Neural progenitor cell (in vitro differentiated cells): ENCODE measurements around the gene SLC22A23. TPM values are rescaled to one million over a fixed set of nuclear protein-coding genes. Genes with fewer than 3 reads are reported as not detected.

Experiments
- DNase-seq: peaks from one replicate; pipeline ENCODE4 v3.0.0-alpha.2; 2016; ENCODE audit warnings: low spot score
- H2AFZ ChIP-seq: fragments of 200-600 bp; sonication (generic); replicated peaks from 2 replicates; pipeline ENCODE4 v1.6.1; 2016; ENCODE audit warnings: antibody characterized with exemption
- H3F3A ChIP-seq: fragments of 200-600 bp; sonication (generic); 2 replicates; pipeline ENCODE4 v1.6.1; 2016; ENCODE audit warnings: antibody characterized with exemption, low read depth
- H3K27ac ChIP-seq: fragments of 200-600 bp; sonication (generic); 2 replicates; pipeline ENCODE4 v1.5.1; 2016; ENCODE audit warnings: mild to moderate bottlenecking
- H3K27me3 ChIP-seq: fragments of 200-600 bp; sonication (generic); 2 replicates; pipeline ENCODE4 v1.6.1; 2016; ENCODE audit warnings: mild to moderate bottlenecking, moderate library complexity
- H3K36me3 ChIP-seq: fragments of 200-600 bp; sonication (generic); 2 replicates; pipeline ENCODE4 v1.5.1; 2016
- H3K4me1 ChIP-seq: fragments of 200-600 bp; sonication (generic); 2 replicates; pipeline ENCODE4 v1.6.1; 2016; ENCODE audit warnings: mixed run types
- H3K4me2 ChIP-seq: fragments of 200-600 bp; sonication (generic); 2 replicates; pipeline ENCODE4 v1.6.1; 2016
- H3K4me3 ChIP-seq: fragments of 200-600 bp; sonication (generic); 2 replicates; pipeline ENCODE4 v1.5.1; 2016
- H3K79me2 ChIP-seq: fragments of 200-600 bp; sonication (generic); 2 replicates; pipeline ENCODE4 v1.6.1; 2016; ENCODE audit warnings: low read depth
- H3K9ac ChIP-seq: fragments of 200-600 bp; sonication (generic); 2 replicates; pipeline ENCODE4 v1.6.1; 2016
- H3K9me3 ChIP-seq: fragments of 200-600 bp; sonication (generic); 2 replicates; pipeline ENCODE4 v1.5.1; 2016; ENCODE audit warnings: low read depth
- H4K20me1 ChIP-seq: fragments of 200-600 bp; sonication (generic); 2 replicates; pipeline ENCODE4 v1.6.1; 2016; ENCODE audit warnings: low read depth
- H3K27ac Mint-ChIP-seq: 3 replicates; pipeline ENCODE4 v1.8.0; 2021; ENCODE audit warnings: mixed read lengths
- H3K27me3 Mint-ChIP-seq: 2 replicates; pipeline ENCODE4 v1.8.0; 2022; ENCODE audit warnings: low read depth, mild to moderate bottlenecking, inconsistent platforms, moderate library complexity, mixed read lengths; ENCODE audit not compliant: insufficient read depth
- H3K36me3 Mint-ChIP-seq: 3 replicates; pipeline ENCODE4 v1.8.0; 2021; ENCODE audit warnings: mixed read lengths
- H3K4me1 Mint-ChIP-seq: 3 replicates; pipeline ENCODE4 v1.8.0; 2021; ENCODE audit warnings: mixed read lengths
- H3K4me3 Mint-ChIP-seq: 3 replicates; pipeline ENCODE4 v1.8.0; 2021; ENCODE audit warnings: mild to moderate bottlenecking, moderate library complexity, mixed read lengths
- H3K9me3 Mint-ChIP-seq: 3 replicates; pipeline ENCODE4 v1.8.0; 2020; ENCODE audit warnings: mixed read lengths
- EZH2 ChIP-seq: fragments of 200-600 bp; sonication (generic); IDR thresholded peaks from 2 replicates; pipeline ENCODE4 v1.6.1; 2017; ENCODE audit warnings: antibody characterized with exemption, mild to moderate bottlenecking, moderate library complexity
- EZH2phosphoT487 ChIP-seq: fragments of 200-600 bp; sonication (generic); IDR thresholded peaks from 2 replicates; pipeline ENCODE4 v1.6.1; 2017; ENCODE audit warnings: antibody characterized with exemption
- total RNA-seq: library from RNA; depleted of rRNA; stranded (reverse); fragments of >200 nt; gene quantifications from 2 replicates; pipeline ENCODE4 v1.2.3, GENCODE V29; 2015; ENCODE audit warnings: low replicate concordance
- TF ChIP-seq, protein P1 (sequence below): fragments of 200-600 bp; sonication (generic); IDR thresholded peaks from 2 replicates; pipeline ENCODE4 v1.5.1; 2017; ENCODE audit warnings: antibody characterized with exemption, mild to moderate bottlenecking

SLC22A23 gene
- total RNA-seq, 1 donor from 2014 or later = 0.99 TPM

DNA sequence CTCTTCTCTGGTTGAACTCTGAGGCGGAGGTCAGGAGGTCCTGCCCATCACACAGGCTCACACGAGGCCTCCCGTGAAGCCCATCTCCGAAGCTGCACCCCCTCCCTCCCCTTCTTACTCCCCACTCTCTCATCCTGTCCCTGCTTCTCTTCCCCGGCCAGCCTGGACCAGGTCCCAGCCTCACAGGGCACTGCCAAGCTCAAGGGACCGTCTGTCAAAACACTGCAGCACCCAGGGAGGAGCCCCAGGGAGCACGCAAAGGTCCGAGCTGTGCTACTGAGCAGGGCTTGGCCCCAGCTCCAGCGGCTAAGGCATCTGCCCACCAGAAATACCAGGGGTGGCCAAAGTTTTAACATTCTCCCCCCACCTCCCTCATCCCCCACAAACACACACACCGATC, 128.1 kb downstream of the SLC22A23 start:
- Mint-ChIP-seq H3K4me1 (peaks cover 97% of the 10 kb centered on the region), H3K27ac (peak overlapping the region; percentile 39), H3K36me3 (peaks cover 16% of the 10 kb centered on the region), H3K27me3 (no peaks in the 10 kb centered on the region), H3K4me3 (no peak overlapping the region), H3K9me3 (no peaks in the 10 kb centered on the region)
- Histone ChIP-seq H3K79me2 (no peaks in the 10 kb centered on the region), H2AFZ (no peak overlapping the region), H3K9me3 (no peaks in the 10 kb centered on the region), H3K27ac (no peak overlapping the region), H3K4me2 (no peak overlapping the region), H3K9ac (no peak overlapping the region), H3F3A (no peaks in the 10 kb centered on the region), H4K20me1 (no peaks in the 10 kb centered on the region), H3K27me3 (no peaks in the 10 kb centered on the region), H3K36me3 (no peaks in the 10 kb centered on the region), H3K4me1 (peaks cover 20% of the 10 kb centered on the region), H3K4me3 (no peak overlapping the region)
- no peak for DNase-seq
- TF ChIP-seq EZH2phosphoT487 (no peak), EZH2 (no peak)
- TF ChIP-seq, protein P1, sequence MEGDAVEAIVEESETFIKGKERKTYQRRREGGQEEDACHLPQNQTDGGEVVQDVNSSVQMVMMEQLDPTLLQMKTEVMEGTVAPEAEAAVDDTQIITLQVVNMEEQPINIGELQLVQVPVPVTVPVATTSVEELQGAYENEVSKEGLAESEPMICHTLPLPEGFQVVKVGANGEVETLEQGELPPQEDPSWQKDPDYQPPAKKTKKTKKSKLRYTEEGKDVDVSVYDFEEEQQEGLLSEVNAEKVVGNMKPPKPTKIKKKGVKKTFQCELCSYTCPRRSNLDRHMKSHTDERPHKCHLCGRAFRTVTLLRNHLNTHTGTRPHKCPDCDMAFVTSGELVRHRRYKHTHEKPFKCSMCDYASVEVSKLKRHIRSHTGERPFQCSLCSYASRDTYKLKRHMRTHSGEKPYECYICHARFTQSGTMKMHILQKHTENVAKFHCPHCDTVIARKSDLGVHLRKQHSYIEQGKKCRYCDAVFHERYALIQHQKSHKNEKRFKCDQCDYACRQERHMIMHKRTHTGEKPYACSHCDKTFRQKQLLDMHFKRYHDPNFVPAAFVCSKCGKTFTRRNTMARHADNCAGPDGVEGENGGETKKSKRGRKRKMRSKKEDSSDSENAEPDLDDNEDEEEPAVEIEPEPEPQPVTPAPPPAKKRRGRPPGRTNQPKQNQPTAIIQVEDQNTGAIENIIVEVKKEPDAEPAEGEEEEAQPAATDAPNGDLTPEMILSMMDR = no peak

DNA sequence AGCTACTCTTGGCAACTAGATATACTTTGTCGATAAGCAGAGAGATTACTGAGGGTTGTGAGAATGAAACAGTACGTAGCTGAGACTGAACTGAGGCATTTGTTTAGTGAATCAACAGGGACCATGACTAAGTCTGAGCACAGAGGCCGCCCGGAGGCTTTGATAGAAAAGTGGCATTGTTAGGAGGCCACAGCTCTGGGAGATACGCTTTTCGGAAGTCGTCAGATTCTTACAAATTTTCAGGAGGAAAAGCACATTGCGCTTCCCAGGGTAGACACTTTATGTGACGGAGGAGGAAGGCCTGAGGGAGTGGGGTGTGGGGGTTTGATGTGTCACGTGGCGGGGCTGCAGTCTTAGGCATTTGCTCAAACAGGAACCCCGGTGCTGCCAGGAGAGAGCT, 128.7 kb downstream of the SLC22A23 start:
- TF ChIP-seq EZH2 = no peak
- Mint-ChIP-seq H3K4me3 (peak overlapping the region; percentile 57), H3K9me3 (no peaks in the 10 kb centered on the region), H3K27ac (peak overlapping the region; percentile 39), H3K36me3 (peaks cover 22% of the 10 kb centered on the region), H3K27me3 (no peaks in the 10 kb centered on the region), H3K4me1 (peaks cover 96% of the 10 kb centered on the region)
- H3K9ac ChIP-seq = no peak overlapping the region
- H3K4me1 ChIP-seq = peaks cover 13% of the 10 kb centered on the region
- H4K20me1 ChIP-seq = no peaks in the 10 kb centered on the region
- no peaks in the 10 kb centered on the region for H3F3A ChIP-seq
- no peak overlapping the region for H2AFZ ChIP-seq
- H3K4me3 ChIP-seq = no peak overlapping the region
- H3K4me2 ChIP-seq = no peak overlapping the region
- no peak overlapping the region for H3K27ac ChIP-seq
- H3K79me2 ChIP-seq = no peaks in the 10 kb centered on the region
- DNase-seq = no peak
- H3K9me3 ChIP-seq = no peaks in the 10 kb centered on the region
- no peaks in the 10 kb centered on the region for H3K36me3 ChIP-seq
- H3K27me3 ChIP-seq = no peaks in the 10 kb centered on the region

DNA sequence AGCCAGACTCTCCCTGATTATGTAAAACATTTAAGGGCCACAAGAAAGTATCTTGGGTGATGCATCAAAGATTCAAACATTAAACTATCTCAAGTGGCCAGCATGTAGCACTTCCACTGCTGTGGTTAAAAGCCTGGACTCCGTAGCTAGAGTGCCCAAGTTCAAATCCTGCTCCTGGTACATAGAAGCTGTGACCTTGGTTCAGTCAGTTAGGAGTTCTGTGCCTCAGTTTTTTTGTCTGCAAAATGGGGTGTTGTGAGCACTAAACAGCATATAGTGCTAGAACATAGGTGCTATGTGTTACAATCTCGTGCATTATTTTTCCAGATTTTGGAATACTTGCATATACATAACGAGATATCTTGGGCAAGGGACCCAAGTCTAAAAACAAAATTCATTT, 129.4 kb downstream of the SLC22A23 start:
- Histone ChIP-seq H3K79me2 (no peaks in the 10 kb centered on the region), H4K20me1 (no peaks in the 10 kb centered on the region), H3K9ac (no peak overlapping the region), H2AFZ (no peak overlapping the region), H3K4me1 (peaks cover 10% of the 10 kb centered on the region), H3F3A (no peaks in the 10 kb centered on the region), H3K36me3 (no peaks in the 10 kb centered on the region), H3K27me3 (no peaks in the 10 kb centered on the region), H3K4me3 (no peak overlapping the region), H3K27ac (no peak overlapping the region), H3K9me3 (no peaks in the 10 kb centered on the region), H3K4me2 (no peak overlapping the region)
- Mint-ChIP-seq H3K9me3 (no peaks in the 10 kb centered on the region), H3K36me3 (peaks cover 26% of the 10 kb centered on the region), H3K4me1 (peaks cover 95% of the 10 kb centered on the region), H3K27ac (no peak overlapping the region), H3K27me3 (no peaks in the 10 kb centered on the region), H3K4me3 (no peak overlapping the region)
- TF ChIP-seq EZH2phosphoT487 = no peak
- TF ChIP-seq, protein P1 = no peak
- no peak for TF ChIP-seq EZH2
- no peak for DNase-seq

DNA sequence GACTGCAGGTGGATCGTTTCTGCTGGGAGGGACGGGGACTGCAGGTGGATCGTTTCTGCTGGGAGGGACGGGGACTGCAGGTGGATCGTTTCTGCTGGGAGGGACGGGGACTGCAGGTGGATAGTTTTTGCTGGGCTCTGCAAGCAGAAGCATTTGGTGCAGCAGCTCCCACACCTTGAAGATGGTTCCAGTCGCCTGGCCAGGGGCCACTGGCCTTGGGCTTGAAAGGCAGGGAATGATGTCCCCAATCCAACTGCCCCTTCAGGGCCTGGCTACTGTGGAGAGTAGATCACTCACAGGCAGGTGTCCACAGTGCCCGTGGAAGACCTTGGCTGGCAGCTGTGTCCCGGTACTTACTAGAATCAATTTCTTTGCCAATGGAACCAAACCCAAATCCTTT, 129.9 kb downstream of the SLC22A23 start:
- peaks cover 25% of the 10 kb centered on the region for H3K36me3 Mint-ChIP-seq
- H3K27ac Mint-ChIP-seq = no peak overlapping the region
- Histone ChIP-seq H3K4me3 (no peak overlapping the region), H3K36me3 (no peaks in the 10 kb centered on the region), H2AFZ (no peak overlapping the region), H3K27ac (no peak overlapping the region), H3K4me2 (no peak overlapping the region), H3K27me3 (no peaks in the 10 kb centered on the region), H3K79me2 (no peaks in the 10 kb centered on the region), H3F3A (no peaks in the 10 kb centered on the region), H3K9ac (no peak overlapping the region), H4K20me1 (no peaks in the 10 kb centered on the region), H3K4me1 (peaks cover 8% of the 10 kb centered on the region), H3K9me3 (no peaks in the 10 kb centered on the region)
- no peak overlapping the region for H3K4me3 Mint-ChIP-seq
- peaks cover 91% of the 10 kb centered on the region for H3K4me1 Mint-ChIP-seq
- DNase-seq = no peak
- no peaks in the 10 kb centered on the region for H3K27me3 Mint-ChIP-seq
- H3K9me3 Mint-ChIP-seq = no peaks in the 10 kb centered on the region
- TF ChIP-seq EZH2 = no peak
- TF ChIP-seq, protein P1 = no peak
- TF ChIP-seq EZH2phosphoT487 = no peak
